ENCODE measurements around the gene SLC35C1.

Gene SLC35C1

DNA sequence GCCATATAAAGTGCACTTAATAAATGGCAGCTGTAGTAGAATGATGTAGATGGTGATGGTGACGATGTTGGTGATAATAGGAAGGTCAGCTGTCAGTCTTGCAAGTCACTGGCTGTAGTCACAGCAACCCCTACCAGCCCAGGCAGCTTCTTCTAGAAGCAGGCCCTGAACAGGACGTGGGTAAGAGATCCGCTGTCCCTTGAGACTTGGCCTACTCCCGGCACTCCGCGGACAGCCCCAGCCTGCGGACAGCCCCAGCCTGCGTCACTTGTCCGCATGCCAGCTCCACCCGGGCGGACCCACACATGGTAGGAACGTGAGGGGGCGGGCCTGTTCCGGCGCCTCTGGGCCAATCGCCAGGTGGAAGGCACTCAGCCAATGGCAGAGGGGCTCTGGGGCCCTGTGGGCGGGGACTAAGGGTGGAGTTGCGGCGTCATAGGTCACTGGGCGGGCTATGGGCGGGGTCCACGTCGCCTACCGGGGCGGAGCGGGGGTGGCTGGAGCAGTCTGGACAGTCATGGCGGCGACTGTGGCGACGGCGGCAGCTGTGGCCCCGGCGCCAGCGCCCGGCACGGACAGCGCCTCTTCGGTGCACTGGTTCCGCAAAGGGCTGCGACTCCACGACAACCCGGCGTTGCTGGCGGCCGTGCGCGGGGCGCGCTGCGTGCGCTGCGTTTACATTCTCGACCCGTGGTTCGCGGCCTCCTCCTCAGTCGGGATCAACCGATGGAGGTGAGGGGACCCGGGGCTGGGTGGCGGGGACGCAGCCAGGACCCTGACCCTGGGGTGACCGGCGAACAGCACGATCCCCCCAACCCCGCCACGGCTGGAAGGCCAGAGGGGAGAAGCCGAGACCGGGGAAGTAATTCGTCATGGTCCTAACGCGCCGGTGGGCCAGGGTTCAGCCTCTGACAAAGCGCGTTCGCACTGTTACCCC is 42.3 kb downstream of the SLC35C1 start, which contains the start of gene CRY2:
Gene CRY2, plus strand, starts transcription at position 502 of the 937 bp plus-strand sequence. Its CDS starts 16 bp downstream, at position 518.
- peak; percentile 100 for DNase-seq

DNA sequence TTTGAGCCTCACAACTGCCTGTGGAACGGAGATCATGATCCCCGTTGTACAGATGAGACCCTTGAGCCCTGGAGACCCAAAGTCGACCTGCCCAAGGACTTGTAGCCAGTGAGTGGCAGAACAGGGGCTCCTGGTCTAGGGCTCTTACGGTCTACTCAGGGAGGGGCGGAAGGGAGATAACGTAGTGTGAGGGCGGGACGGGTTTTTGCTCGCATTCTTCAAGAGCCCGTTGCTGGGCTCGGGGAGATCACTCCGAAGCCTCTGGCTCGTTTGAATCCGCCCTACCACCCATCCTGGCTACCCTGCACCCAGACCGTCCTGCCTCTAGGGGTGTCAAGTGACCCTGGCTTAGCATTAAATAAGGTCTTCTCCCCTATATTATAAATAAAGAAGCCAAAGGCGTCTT is 43.0 kb downstream of the SLC35C1 start:
- DNase-seq: peak; percentile 83

GRCh38 chr11:45848654-45849081 is 43.7 kb downstream of the SLC35C1 start:
- no peak for DNase-seq

GRCh38 chr11:45850446-45850845 is 45.5 kb downstream of the SLC35C1 start:
- no peak for DNase-seq

GRCh38 chr11:45851228-45851627 is 46.3 kb downstream of the SLC35C1 start:
- no peak for DNase-seq

DNA sequence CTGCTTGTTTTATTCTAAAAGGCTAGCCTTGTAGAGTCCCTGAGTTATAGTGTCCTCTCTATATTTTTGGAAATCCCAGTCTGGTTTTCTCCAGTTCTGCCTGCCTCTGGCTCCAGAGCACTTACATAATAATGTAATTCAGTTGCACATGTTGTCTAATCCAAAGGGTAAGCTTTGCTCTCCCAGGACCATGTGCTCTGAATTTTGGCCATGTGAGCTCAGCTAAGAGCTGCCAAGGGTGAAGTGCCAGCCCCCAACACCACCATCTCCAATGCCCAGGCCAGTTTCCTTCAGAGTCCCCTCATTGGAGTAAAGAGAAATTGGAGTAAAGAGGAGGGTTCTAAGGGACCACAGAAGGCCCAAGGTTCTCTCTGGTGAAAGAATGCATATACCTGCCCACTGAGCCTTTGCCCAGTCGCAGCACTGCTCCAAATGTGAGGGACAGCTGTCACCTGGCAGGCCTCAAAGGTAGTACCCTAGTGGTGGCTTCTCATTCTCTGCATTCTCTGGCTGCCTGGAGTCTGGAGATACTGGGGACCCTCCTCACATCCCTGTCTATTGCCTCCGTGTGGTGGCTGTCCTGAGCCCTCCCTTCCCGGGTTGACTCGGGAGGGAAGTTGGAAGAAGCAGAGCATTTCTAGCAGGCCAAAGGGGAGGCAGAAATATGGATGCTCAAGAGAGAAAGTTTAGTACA is 47.2 kb downstream of the SLC35C1 start:
- DNase-seq: no peak

- DNase-seq: no peak
These were observed 47.8 kb downstream of the SLC35C1 start for GRCh38 chr11:45852712-45853101.

- no peak for DNase-seq
These were observed 48.6 kb downstream of the SLC35C1 start for GRCh38 chr11:45853332-45854219.

GRCh38 chr11:45855308-45855707 is 50.4 kb downstream of the SLC35C1 start:
- no peak for DNase-seq

GRCh38 chr11:45856044-45856468 is 51.1 kb downstream of the SLC35C1 start:
- DNase-seq: no peak

- DNase-seq: no peak
These were observed 53.1 kb downstream of the SLC35C1 start for GRCh38 chr11:45857961-45858474.

DNA sequence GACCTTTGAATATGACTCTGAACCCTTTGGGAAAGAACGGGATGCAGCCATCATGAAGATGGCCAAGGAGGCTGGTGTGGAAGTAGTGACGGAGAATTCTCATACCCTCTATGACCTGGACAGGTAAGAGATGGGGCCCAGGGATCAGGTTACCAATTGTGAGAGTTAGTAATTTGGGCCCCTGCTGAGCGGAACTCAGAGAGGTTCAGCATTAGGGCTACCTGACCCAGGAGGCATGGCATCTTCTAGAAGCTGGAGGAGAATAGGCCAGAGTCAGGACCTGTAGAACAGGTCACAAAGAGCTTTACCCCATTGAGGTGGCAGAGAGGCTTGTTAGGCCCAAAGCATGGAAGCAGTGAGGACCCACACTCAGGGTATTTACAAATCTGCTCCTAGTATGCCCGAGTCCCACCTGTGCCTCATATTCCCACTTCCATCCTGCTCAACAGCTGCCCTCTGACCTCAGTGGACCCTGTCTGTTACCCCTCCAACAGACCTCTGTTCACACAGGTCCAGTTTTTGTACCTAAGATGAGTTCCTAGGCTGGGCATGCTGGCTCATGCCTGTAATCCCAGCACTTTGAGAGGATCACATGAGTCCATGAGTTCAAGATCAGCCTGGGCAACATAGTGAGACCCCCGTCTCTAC is 53.9 kb downstream of the SLC35C1 start:
- DNase-seq: no peak

GRCh38 chr11:45859661-45860140 is 54.8 kb downstream of the SLC35C1 start:
- DNase-seq: no peak

- no peak for DNase-seq
These were observed 55.4 kb downstream of the SLC35C1 start for GRCh38 chr11:45860348-45860747.

DNA sequence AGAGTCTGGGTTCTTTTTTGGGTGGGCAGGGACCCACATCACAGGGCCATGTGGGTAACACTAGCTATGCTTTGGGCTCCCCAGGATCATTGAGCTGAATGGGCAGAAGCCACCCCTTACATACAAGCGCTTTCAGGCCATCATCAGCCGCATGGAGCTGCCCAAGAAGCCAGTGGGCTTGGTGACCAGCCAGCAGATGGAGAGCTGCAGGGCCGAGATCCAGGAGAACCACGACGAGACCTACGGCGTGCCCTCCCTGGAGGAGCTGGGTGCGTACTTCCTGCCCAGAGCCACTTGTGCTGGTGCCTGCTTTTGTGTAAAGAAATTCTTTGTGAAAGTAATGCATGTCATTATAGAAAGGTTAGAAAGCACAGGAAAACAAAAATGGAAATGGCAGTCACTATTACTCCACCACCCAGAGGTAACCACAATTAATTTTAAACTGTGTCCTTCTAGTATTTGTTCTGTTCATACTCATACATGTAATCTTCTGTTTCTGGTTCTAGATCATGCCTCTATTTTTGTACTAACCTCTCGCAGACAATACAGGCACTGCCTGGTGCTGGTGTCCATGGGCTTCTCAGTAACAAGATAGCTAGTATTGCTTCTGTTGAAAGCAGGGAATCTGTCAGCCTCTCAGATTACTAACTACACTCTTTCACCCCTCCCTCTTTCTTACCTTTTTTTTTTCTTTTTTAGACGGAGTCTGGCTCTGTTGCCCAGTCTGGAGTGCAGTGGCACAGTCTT is 56.0 kb downstream of the SLC35C1 start:
- no peak for DNase-seq

All from islet precursor cell (in vitro differentiated cells).